ENCODE data around the gene NDUFS8.
A peak's percentile ranks its signal among the peaks of the same experiment; 100 is the strongest.

Gene NDUFS8

DNA sequence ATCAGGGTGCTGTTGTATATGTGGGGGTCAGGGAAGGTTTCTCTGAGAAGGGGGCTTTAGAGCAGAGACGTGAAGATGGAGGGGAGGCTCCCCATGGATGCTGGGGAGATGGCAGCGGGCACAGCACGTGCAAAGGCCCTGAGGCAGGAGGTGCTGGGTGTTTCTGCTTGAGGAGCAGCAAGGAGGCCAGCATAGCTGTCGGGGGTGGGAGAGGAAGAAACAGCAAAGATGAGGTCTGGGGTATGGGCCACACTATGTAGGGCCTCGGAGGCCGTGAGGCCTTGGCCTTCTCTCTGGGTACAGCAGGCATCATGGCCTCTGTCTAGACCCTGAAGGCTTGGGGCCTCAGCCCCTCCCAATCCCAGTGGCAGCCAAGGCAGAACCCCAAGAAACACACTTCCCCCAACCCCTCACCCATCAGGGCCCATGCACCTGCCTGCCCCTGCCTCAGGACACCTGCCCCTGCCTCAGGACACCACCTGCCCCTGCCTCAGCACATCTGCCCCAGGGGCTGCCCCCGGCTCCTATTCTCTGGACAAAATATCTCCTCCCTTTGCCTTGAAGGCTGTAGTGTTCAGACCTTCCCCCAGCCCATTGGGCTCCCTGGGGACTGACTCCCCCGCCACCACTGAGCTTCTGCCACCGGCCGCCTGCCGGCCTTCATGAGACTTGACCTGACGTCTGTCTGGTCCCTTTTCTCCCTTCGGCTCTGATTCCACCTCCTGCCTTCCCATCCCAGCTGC is 14.1 kb upstream of the NDUFS8 start:
- peaks cover 15% of the 10 kb centered on the region for H3K4me1 ChIP-seq

DNA sequence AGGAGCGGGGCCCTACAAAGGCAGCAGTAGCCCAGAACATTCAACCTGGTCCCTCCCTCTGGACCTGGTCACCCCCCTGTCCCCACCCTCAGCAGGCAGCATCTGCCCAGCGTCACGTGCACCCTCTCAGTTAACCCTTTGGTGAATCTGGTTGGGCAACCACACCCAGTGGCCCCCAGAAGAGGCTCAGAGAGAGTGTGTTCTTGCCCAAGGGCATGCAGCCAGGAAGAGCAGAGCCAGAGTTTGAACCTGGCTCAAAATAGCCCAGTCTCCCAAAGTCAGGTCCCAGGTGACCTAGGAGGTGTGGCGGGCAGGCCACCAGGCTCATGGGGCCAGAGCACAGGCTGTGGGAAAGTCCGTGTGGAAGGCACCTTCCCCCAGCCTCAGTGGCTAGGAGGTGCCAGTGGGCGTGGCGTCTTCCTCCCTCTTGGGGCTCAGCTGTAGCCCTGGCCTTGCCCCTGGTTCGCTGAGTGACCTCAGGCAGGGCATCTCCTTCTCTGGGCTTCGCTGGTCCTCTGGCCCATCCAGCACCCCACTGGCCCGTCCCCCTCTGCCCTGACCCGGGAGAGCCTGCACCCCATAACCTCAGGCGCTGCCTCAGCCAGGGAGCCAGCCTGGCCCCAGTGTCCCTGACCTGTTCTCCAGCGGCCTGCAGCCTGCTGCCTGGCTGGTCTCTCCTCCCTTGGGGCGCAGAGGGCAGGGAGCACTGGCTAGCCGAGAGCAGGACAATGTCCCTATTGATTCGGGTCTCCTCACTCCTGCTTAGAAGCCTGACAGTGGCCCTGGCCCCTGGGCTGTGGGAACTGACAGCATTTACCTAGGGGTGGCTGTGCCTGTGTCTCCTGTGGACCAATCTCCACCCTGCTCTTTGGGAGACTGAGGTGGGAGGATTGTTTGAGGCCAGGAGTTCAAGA is 13.3 kb upstream of the NDUFS8 start:
- Histone ChIP-seq H3K4me3 (no peak overlapping the region), H3K36me3 (replicated peaks) (no peaks in the 10 kb centered on the region), H3K27me3 (ENCODE audit: low read depth) (no peaks in the 10 kb centered on the region), H3K4me1 (peaks cover 15% of the 10 kb centered on the region), H3K9me3 (no peaks in the 10 kb centered on the region)
- in situ Hi-C loops (cut with MboI; ENCODE audit: low sequenced_read_pairs): no loop called here
- no peak for DNase-seq (ENCODE audit: low spot score in 2 of 2)

More for the DNA sequence above, 14.1 kb upstream of the NDUFS8 start:
- peak in 1 of 2 experiments; percentile 46 for DNase-seq (ENCODE audit: low spot score in 2 of 2)
- Histone ChIP-seq H3K36me3 (replicated peaks) (no peaks in the 10 kb centered on the region), H3K9me3 (no peaks in the 10 kb centered on the region), H3K4me3 (no peak overlapping the region), H3K27me3 (ENCODE audit: low read depth) (no peaks in the 10 kb centered on the region)
- in situ Hi-C loops (cut with MboI; ENCODE audit: low sequenced_read_pairs): no loop called here

DNA sequence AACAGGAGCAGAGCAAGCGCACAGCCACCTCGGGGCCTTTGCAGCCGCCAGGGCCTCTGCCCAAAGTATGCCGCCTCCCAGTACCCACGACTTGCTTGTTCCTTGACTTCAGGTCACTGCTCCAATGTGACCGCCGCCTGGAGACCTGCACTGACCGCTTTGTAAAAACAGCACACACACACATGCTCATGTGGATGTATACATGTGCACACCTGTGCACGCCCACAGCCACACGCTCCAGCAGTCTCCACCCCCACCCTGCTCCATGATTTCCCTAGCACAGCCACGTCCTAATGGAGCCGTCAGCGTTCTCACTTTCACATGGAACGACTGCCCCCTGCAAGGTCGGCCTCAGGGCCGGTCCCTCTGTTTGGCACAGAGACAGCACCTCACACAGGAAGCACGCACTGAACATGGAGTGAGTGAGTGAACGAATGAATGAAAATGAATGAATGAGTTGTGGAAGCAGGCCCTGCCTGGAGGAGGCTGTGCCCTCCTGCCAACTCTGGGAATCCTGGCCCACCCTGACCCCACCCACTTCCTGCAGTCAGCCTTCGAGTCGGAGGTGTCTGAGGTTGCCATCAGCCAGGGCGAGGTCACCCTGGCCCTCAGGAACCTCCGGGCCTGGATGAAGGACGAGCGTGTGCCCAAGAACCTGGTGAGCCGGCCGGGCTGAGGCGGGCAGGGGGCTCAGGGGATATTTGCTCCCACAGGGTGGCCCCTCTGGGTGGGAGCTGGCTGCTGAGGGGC is 12.3 kb upstream of the NDUFS8 start:
- no peaks in the 10 kb centered on the region for H3K9me3 ChIP-seq
- no peaks in the 10 kb centered on the region for H3K27me3 ChIP-seq (ENCODE audit: low read depth)
- H3K4me3 ChIP-seq: no peak overlapping the region
- H3K36me3 ChIP-seq (replicated peaks): no peaks in the 10 kb centered on the region
- in situ Hi-C loops (cut with MboI; ENCODE audit: low sequenced_read_pairs): no loop called here
- no peak for DNase-seq (ENCODE audit: low spot score in 2 of 2)
- peaks cover 7% of the 10 kb centered on the region for H3K4me1 ChIP-seq

DNA sequence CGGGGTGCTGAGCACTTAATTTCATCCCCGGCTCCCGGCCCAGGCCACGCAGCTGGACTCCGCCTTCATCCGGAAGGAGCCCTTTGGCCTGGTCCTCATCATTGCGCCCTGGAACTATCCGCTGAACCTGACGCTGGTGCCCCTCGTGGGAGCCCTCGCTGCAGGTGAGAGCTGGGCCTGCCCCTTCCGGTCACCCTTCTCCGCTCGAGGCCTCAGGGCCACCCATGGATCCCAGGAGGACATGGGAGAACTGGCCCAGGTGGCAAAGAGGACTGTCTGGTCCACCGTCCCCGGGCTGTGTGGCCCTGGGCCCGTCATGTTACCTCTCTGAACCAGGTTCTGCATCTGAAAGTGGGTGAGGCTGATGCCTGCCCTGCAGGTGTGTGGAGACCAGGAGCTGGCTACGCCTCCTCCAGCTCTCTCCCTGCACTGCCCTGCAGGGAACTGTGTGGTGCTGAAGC is 11.7 kb upstream of the NDUFS8 start:
- peaks cover 1% of the 10 kb centered on the region for H3K4me1 ChIP-seq
- no peaks in the 10 kb centered on the region for H3K27me3 ChIP-seq (ENCODE audit: low read depth)
- no peaks in the 10 kb centered on the region for H3K36me3 ChIP-seq (replicated peaks)
- no peaks in the 10 kb centered on the region for H3K9me3 ChIP-seq
- no peak overlapping the region for H3K4me3 ChIP-seq
- DNase-seq (ENCODE audit: low spot score in 2 of 2): no peak
- in situ Hi-C loops (cut with MboI; ENCODE audit: low sequenced_read_pairs): no loop called here

DNA sequence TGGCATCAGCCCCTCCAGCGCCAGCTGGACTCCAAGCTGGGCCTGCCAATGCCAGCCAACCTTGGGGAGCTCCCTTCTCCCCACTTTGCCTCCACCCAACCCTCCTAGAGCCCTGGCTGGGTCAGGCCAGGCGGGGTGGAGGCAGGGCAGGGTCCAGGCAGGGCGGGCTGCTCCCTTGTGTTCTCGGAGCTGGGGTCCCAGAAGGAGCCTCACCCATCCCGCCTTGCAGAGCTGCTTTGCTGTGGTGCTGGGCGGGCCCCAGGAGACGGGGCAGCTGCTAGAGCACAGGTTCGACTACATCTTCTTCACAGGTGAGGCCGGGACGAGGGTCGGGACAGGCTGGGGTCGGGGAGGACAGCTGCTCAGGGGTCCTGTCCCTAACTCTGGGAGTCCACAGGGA is 11.0 kb upstream of the NDUFS8 start:
- no peaks in the 10 kb centered on the region; the same call in 1 of the 2 replicates for H3K4me1 ChIP-seq
- no peak for DNase-seq (ENCODE audit: low spot score in 2 of 2)
- in situ Hi-C loops (cut with MboI; ENCODE audit: low sequenced_read_pairs): no loop called here

DNA sequence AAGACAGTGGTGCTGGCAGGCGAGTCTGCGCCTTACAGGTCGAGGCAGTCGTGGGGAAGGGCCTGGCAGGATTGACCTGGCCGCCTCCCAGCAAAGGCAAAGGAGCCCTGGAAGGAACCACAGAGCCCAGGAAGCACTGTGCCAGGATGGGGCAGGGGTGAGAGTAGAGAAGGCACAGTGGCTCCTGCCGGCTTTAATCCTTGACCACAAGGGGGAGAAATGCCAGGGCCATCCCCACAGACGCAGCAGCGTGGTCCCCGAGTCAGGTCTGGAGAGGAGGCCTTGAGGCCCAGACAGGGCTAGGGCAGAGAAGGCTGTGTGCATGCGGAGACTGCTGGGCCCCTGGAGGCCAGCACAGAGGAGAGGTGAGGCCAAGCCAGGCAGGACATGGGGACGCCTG is 9.9 kb upstream of the NDUFS8 start:
- H3K9me3 ChIP-seq: peaks cover 3% of the 10 kb centered on the region; the same call in 1 of the 2 replicates
- no peaks in the 10 kb centered on the region; the same call in 1 of the 2 replicates for H3K4me1 ChIP-seq
- H3K36me3 ChIP-seq (replicated peaks): no peaks in the 10 kb centered on the region
- no peaks in the 10 kb centered on the region for H3K27me3 ChIP-seq (ENCODE audit: low read depth)
- H3K4me3 ChIP-seq: no peak overlapping the region
- in situ Hi-C loops (cut with MboI; ENCODE audit: low sequenced_read_pairs): no loop called here
- no peak for DNase-seq (ENCODE audit: low spot score in 2 of 2)

More for the DNA sequence above, 11.0 kb upstream of the NDUFS8 start:
- Histone ChIP-seq H3K9me3 (no peaks in the 10 kb centered on the region; the same call in 1 of the 2 replicates), H3K27me3 (ENCODE audit: low read depth) (no peaks in the 10 kb centered on the region), H3K36me3 (replicated peaks) (no peaks in the 10 kb centered on the region), H3K4me3 (no peak overlapping the region)

DNA sequence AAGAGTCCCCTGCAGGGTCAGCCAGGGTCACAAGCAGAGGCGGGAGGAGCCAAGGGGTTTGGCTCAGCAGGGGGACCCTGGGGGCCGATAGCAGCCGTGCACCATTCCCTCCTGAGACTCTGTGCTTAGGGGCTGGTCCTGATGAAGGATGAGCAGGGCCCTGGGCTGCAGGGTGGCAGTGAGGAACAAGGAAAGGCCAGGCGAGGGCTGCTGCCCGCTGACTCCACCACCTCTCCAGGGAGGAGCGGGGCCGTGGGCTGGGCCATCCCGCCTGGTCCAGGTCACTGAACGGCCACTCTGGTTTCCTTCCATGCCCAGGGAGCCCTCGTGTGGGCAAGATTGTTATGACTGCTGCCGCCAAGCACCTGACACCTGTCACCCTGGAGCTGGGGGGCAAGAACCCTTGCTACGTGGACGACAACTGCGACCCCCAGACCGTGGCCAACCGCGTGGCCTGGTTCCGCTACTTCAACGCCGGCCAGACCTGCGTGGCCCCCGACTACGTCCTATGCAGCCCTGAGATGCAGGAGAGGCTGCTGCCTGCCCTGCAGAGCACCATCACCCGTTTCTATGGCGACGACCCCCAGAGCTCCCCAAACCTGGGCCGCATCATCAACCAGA is 9.2 kb upstream of the NDUFS8 start:
- in situ Hi-C loops (cut with MboI; ENCODE audit: low sequenced_read_pairs): no loop called here
- Histone ChIP-seq H3K9me3 (peaks cover 3% of the 10 kb centered on the region; the same call in 1 of the 2 replicates), H3K4me1 (no peaks in the 10 kb centered on the region; the same call in 1 of the 2 replicates), H3K4me3 (no peak overlapping the region), H3K27me3 (ENCODE audit: low read depth) (no peaks in the 10 kb centered on the region), H3K36me3 (replicated peaks) (no peaks in the 10 kb centered on the region)
- DNase-seq (ENCODE audit: low spot score in 2 of 2): peak in 1 of 2 experiments; percentile 52

DNA sequence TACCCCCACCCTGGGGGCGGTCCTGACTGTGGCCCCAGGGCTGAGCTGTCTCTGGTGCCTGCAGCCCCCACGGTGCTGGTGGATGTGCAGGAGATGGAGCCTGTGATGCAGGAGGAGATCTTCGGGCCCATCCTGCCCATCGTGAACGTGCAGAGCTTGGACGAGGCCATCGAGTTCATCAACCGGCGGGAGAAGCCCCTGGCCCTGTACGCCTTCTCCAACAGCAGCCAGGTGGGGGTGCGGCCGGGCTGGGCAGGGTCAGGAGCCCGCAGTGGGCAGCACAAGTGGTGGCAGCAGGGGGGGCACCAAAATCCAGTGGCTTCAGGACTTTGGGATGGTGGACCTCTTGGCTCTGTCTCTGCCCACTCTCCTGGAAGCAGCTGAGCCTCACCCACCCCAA is 8.0 kb upstream of the NDUFS8 start:
- Histone ChIP-seq H3K9me3 (peaks cover 3% of the 10 kb centered on the region; the same call in 1 of the 2 replicates), H3K27me3 (ENCODE audit: low read depth) (no peaks in the 10 kb centered on the region), H3K36me3 (replicated peaks) (no peaks in the 10 kb centered on the region), H3K4me1 (no peaks in the 10 kb centered on the region), H3K4me3 (no peak overlapping the region)
- DNase-seq (ENCODE audit: low spot score in 2 of 2): no peak
- in situ Hi-C loops (cut with MboI; ENCODE audit: low sequenced_read_pairs): no loop called here

DNA sequence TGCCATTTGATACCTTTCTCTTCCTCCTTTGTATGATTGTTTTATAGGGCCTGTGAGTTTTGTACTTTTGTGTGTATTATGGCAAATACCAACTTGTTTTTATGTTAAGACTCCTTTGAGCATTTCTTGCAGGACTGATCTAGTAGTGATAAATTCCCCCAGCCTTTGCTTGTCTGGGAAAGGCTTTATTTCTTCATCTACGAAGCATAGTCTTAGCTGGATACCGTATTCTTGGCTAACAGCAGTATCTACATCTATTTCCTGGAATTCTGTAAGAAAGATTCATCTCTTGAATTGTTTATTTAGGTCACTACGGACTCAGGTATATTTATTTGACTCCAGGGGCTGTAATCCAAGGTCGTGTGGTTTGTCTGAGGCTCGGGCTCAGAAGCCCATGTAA is 6.0 kb upstream of the NDUFS8 start:
- Histone ChIP-seq H3K4me1 (peaks cover 1% of the 10 kb centered on the region), H3K4me3 (no peak overlapping the region), H3K9me3 (peaks cover 5% of the 10 kb centered on the region; the same call in 1 of the 2 replicates), H3K27me3 (ENCODE audit: low read depth) (no peaks in the 10 kb centered on the region), H3K36me3 (replicated peaks) (no peaks in the 10 kb centered on the region)
- DNase-seq (ENCODE audit: low spot score in 2 of 2): no peak
- in situ Hi-C loops (cut with MboI; ENCODE audit: low sequenced_read_pairs): no loop called here

DNA sequence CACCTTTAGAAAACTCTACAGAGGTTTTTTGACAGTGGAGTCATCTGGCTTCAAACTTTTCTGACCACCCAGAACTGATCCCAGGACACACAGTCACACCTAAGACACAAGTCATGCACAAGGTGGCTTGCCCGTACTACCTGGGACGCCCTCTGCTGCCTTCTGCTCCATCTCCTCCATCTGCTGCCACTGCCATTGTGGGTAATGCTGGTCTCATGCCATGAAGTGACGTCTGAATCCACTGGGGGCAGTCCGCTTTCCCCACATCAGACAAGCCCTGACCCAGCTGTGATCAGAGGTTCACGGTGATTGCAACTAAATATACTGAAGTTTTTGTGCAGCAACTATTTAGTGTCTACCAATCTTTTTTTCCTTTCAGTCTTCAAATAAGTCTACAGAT is 5.4 kb upstream of the NDUFS8 start:
- Histone ChIP-seq H3K27me3 (ENCODE audit: low read depth) (no peaks in the 10 kb centered on the region), H3K9me3 (peaks cover 5% of the 10 kb centered on the region; the same call in 1 of the 2 replicates), H3K4me1 (peaks cover 4% of the 10 kb centered on the region), H3K4me3 (no peak overlapping the region), H3K36me3 (replicated peaks) (no peaks in the 10 kb centered on the region)
- in situ Hi-C loops (cut with MboI; ENCODE audit: low sequenced_read_pairs): no loop called here
- no peak for DNase-seq (ENCODE audit: low spot score in 2 of 2)

DNA sequence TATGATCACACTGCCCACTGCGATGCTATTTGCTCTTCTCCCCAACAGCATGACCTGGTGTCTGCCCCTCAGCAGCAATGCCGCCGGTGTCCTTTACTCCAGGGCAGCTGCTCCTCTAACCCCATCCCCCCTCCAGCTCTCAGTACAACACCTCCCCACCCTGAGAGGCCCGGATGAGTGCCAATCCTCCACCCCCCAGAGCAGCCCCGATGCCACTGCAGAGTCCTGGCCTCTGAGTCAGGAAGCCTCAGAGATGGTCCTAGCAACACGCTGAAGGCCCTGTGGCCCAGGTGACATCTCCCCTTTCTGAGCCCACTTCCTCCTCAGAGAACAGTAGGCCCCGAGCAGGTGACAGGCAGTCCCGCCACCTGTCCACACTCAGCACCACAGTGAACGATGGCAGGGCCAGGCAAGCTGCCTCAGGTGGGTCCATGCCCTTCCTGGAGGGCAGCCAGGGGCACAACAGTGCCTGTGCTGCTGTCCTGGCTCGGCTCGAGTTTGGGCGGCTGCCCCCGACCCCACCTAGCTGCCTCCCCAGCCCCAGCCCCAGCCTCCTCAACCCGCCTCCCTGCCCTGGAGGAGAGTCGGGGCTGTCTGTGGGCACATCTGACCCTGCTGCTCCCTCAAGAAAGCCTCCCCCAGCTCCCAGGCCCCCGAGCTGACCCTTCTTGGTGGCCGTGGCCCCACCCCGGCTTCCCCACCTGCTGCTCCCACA is 3.9 kb upstream of the NDUFS8 start:
- H3K36me3 ChIP-seq (replicated peaks): no peaks in the 10 kb centered on the region
- peaks cover 5% of the 10 kb centered on the region; the same call in 1 of the 2 replicates for H3K9me3 ChIP-seq
- DNase-seq (ENCODE audit: low spot score in 2 of 2): no peak
- in situ Hi-C loops (cut with MboI; ENCODE audit: low sequenced_read_pairs): no loop called here
- H3K27me3 ChIP-seq (ENCODE audit: low read depth): no peaks in the 10 kb centered on the region
- peaks cover 7% of the 10 kb centered on the region for H3K4me1 ChIP-seq
- H3K4me3 ChIP-seq: no peak overlapping the region

DNA sequence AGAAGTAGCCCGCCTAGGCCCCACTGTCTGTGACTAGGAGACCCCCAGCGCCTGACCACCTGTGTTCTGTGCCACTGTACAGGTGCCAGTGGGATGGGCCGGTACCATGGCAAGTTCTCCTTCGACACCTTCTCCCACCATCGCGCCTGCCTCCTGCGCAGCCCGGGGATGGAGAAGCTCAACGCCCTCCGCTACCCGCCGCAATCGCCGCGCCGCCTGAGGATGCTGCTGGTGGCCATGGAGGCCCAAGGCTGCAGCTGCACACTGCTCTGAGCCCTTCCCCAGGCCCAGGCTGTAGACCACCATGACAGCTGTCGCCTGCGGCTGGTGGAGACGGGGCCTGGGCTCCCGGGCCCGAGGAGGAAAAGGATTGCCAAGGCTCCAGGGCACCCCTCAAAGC is 2.8 kb upstream of the NDUFS8 start:
- Histone ChIP-seq H3K4me1 (peaks cover 8% of the 10 kb centered on the region), H3K36me3 (replicated peaks) (peaks cover 6% of the 10 kb centered on the region), H3K4me3 (no peak overlapping the region), H3K9me3 (peaks cover 5% of the 10 kb centered on the region; the same call in 1 of the 2 replicates), H3K27me3 (ENCODE audit: low read depth) (no peaks in the 10 kb centered on the region)
- DNase-seq (ENCODE audit: low spot score in 2 of 2): no peak
- in situ Hi-C loops (cut with MboI; ENCODE audit: low sequenced_read_pairs): no loop called here

Measured in HAP-1 (cell line).